ENCODE data around the gene DNM3. TPM values are rescaled to one million over a fixed set of nuclear protein-coding genes. Genes with fewer than 3 reads are reported as not detected.

Gene DNM3
- total and polyA plus RNA-seq, 4 donors = 2.1 to 16.3 (median 5.6) TPM

DNA sequence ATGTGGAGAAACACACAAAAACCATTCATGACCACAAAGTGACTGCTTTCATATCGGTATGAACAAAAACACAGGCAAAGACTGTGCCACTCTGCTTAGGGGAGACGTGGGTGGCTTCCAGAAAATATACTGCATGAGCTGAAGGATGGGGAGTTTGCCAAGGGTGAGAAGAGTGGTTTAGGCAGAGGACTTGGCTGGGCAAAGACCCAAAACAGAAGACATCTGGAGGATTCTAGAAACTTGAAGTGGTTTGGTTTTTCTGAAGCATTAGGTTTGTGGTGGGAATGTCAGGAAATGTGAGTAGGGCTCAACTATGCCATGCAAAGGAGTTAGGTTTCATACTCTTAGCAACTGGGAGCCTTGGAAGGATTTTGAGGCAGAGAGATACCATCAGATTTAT is 26.6 kb upstream of the DNM3 start:
- Histone ChIP-seq H3K4me1 (ENCODE audit: control insufficient read depth in 5 of 5, insufficient read depth in 5 of 5, low read length in 5 of 5) (no peaks in the 10 kb centered on the region), H3K27me3 (ENCODE audit: control insufficient read depth in 3 of 3, insufficient read depth in 3 of 3, low read length in 2 of 3) (no peaks in the 10 kb centered on the region), H3K9me3 (ENCODE audit: control insufficient read depth in 4 of 4, insufficient read depth in 3 of 4, low read length in 3 of 4) (no peaks in the 10 kb centered on the region), H3K9ac (ENCODE audit: insufficient read depth in 1 of 2, low read length in 2 of 2) (no peak overlapping the region), H3K36me3 (ENCODE audit: control insufficient read depth in 4 of 4, insufficient read depth in 4 of 4, low read length in 4 of 4) (no peaks in the 10 kb centered on the region), H3K27ac (ENCODE audit: low read depth in 1 of 2, low read length in 1 of 2) (no peak overlapping the region), H3K4me3 (no peak overlapping the region)
- no peak for ATAC-seq (ENCODE audit: insufficient read depth, low FRiP score)
- 30 to 45% methylated on average over 2 of the region's 2 CpGs for WGBS, 2 donors
- TF ChIP-seq, protein P1, sequence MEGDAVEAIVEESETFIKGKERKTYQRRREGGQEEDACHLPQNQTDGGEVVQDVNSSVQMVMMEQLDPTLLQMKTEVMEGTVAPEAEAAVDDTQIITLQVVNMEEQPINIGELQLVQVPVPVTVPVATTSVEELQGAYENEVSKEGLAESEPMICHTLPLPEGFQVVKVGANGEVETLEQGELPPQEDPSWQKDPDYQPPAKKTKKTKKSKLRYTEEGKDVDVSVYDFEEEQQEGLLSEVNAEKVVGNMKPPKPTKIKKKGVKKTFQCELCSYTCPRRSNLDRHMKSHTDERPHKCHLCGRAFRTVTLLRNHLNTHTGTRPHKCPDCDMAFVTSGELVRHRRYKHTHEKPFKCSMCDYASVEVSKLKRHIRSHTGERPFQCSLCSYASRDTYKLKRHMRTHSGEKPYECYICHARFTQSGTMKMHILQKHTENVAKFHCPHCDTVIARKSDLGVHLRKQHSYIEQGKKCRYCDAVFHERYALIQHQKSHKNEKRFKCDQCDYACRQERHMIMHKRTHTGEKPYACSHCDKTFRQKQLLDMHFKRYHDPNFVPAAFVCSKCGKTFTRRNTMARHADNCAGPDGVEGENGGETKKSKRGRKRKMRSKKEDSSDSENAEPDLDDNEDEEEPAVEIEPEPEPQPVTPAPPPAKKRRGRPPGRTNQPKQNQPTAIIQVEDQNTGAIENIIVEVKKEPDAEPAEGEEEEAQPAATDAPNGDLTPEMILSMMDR (IDR thresholded peaks at IDR 0.05; ENCODE audit: control extremely low read depth, extremely low read depth) = no peak
- DNase-seq = peak in 1 of 3 donors; percentile 9

DNA sequence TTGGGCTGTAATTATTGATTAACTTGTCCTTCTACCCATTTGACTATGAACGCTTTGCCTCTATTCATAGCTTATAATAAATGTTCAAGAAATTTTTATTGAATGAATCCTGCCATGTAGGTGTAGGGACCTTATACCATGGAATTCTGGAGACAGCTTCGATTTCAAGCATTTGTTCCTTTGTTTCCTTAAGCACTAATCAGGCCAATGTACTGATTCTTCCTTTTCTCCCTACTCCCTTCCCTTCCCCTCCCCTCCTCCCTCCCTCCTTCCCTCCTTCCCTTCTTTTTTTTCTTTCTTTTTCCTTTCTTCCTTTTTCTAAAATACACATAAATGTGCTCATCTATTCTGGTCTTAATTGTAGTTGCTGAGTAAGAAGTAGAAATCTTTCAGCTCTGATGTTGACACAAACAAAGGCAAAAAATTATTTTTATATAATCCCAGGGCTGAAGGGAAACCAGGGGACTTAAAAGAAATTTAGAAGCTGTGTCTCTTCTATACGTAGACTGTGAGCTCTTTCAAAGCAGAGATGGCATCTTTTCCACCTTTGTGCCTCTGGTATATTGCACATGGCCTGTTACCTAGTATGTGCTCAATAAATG is 24.9 kb upstream of the DNM3 start:
- Histone ChIP-seq H3K9me3 (ENCODE audit: control insufficient read depth in 4 of 4, insufficient read depth in 3 of 4, low read length in 3 of 4) (no peaks in the 10 kb centered on the region), H3K4me1 (ENCODE audit: control insufficient read depth in 5 of 5, insufficient read depth in 5 of 5, low read length in 5 of 5) (no peaks in the 10 kb centered on the region), H3K27me3 (ENCODE audit: control insufficient read depth in 3 of 3, insufficient read depth in 3 of 3, low read length in 2 of 3) (no peaks in the 10 kb centered on the region), H3K36me3 (ENCODE audit: control insufficient read depth in 4 of 4, insufficient read depth in 4 of 4, low read length in 4 of 4) (no peaks in the 10 kb centered on the region), H3K27ac (ENCODE audit: low read depth in 1 of 2, low read length in 1 of 2) (no peak overlapping the region), H3K4me3 (no peak overlapping the region), H3K9ac (ENCODE audit: insufficient read depth in 1 of 2, low read length in 2 of 2) (no peak overlapping the region)
- WGBS, 2 donors = 93 to 94% methylated on average over 3 of the region's 3 CpGs
- ATAC-seq (ENCODE audit: insufficient read depth, low FRiP score) (no peak), DNase-seq (no peak)
- TF ChIP-seq, protein P1 (IDR thresholded peaks at IDR 0.05; ENCODE audit: control extremely low read depth, extremely low read depth) = no peak

DNA sequence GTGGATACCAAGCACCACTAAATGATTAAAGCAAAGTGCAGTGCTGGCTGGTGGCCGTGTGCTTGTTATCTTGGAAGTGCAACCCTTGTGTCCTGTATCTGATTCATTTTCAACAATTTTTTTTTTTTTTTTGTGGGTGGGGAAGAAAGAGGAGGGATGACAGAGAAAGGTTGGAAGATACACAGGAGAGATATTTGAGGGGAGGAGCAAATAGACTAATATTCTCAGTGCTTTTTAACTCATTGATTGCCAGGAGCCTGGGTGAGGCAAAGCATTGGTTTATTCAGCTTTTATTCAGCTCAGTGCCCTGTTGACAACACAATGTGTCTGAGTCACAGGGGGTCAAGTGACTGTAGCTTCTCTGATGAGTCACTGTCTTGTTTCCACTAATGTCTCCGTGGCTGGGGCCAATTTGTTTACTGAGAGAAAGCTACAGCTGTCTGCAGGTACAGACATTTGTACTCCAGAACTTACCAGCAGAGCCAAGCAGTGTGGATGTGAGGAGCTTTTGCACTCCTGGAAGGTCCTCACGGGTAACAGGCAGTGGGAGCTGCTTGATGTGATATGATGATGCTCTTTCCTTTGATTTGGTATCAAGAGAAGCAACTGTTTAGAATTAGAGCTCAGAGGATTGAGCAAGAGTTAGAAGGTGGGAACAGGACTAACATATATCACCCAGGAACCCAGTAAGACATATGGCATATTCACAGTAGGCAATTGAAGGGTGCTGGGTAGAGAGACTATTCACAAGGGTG is 23.6 kb upstream of the DNM3 start:
- Histone ChIP-seq H3K9ac (ENCODE audit: insufficient read depth in 1 of 2, low read length in 2 of 2) (no peak overlapping the region), H3K9me3 (ENCODE audit: control insufficient read depth in 4 of 4, insufficient read depth in 3 of 4, low read length in 3 of 4) (no peaks in the 10 kb centered on the region), H3K27ac (ENCODE audit: low read depth in 1 of 2, low read length in 1 of 2) (no peak overlapping the region), H3K27me3 (ENCODE audit: control insufficient read depth in 3 of 3, insufficient read depth in 3 of 3, low read length in 2 of 3) (no peaks in the 10 kb centered on the region), H3K4me3 (no peak overlapping the region), H3K4me1 (ENCODE audit: control insufficient read depth in 5 of 5, insufficient read depth in 5 of 5, low read length in 5 of 5) (no peaks in the 10 kb centered on the region), H3K36me3 (ENCODE audit: control insufficient read depth in 4 of 4, insufficient read depth in 4 of 4, low read length in 4 of 4) (no peaks in the 10 kb centered on the region)
- TF ChIP-seq, protein P1 (IDR thresholded peaks at IDR 0.05; ENCODE audit: control extremely low read depth, extremely low read depth) = no peak
- no peak for DNase-seq
- ATAC-seq (ENCODE audit: insufficient read depth, low FRiP score) = no peak
- 39 to 44% methylated on average over 3 of the region's 3 CpGs for WGBS, 2 donors

Data from lung (tissue), 12 donors.